ENCODE results near the gene BCAT1. TPM values are rescaled to one million over a fixed set of nuclear protein-coding genes. Genes with fewer than 3 reads are reported as not detected.

BCAT1 gene
- total RNA-seq, 1 donor from 2014 or later: 14.6 TPM

GRCh38 chr12:24850496-24850895, 98.4 kb downstream of the BCAT1 start:
- no peak for TF ChIP-seq CTCF (conservative IDR thresholded peaks at IDR 0.05; ENCODE audit: low read depth, low read length)
- no peak overlapping the region for H3K4me3 ChIP-seq (ENCODE audit: low read depth, low read length)
- no peak for DNase-seq (ENCODE audit: low read depth)

- no peak for DNase-seq (ENCODE audit: low read depth)
- TF ChIP-seq CTCF (conservative IDR thresholded peaks at IDR 0.05; ENCODE audit: low read depth, low read length): no peak
- H3K4me3 ChIP-seq (ENCODE audit: low read depth, low read length): no peak overlapping the region
These were observed 99.9 kb downstream of the BCAT1 start for GRCh38 chr12:24848941-24849477.

GRCh38 chr12:24846689-24847088, 102.2 kb downstream of the BCAT1 start:
- DNase-seq (ENCODE audit: low read depth): no peak
- no peak overlapping the region for H3K4me3 ChIP-seq (ENCODE audit: low read depth, low read length)
- TF ChIP-seq CTCF (conservative IDR thresholded peaks at IDR 0.05; ENCODE audit: low read depth, low read length): no peak

- TF ChIP-seq CTCF (conservative IDR thresholded peaks at IDR 0.05; ENCODE audit: low read depth, low read length): no peak
- no peak for DNase-seq (ENCODE audit: low read depth)
- H3K4me3 ChIP-seq (ENCODE audit: low read depth, low read length): no peak overlapping the region
These were observed 103.3 kb downstream of the BCAT1 start for GRCh38 chr12:24845615-24846014.

GRCh38 chr12:24840046-24840800, 108.7 kb downstream of the BCAT1 start:
- no peak for DNase-seq (ENCODE audit: low read depth)
- H3K4me3 ChIP-seq (ENCODE audit: low read depth, low read length): no peak overlapping the region
- no peak for TF ChIP-seq CTCF (conservative IDR thresholded peaks at IDR 0.05; ENCODE audit: low read depth, low read length)

- no peak for TF ChIP-seq CTCF (conservative IDR thresholded peaks at IDR 0.05; ENCODE audit: low read depth, low read length)
- H3K4me3 ChIP-seq (ENCODE audit: low read depth, low read length): no peak overlapping the region
- DNase-seq (ENCODE audit: low read depth): no peak
These were observed 109.6 kb downstream of the BCAT1 start for GRCh38 chr12:24839268-24839791.
